ENCODE data around the gene DDX42.
A peak's percentile ranks its signal among the peaks of the same experiment; 100 is the strongest.

The DDX42 gene

GRCh38 chr17:63830278-63830677 is 56.3 kb downstream of the DDX42 start:
- Histone ChIP-seq H3K36me3 (peaks cover 80% of the 10 kb centered on the region), H3K27ac (no peak overlapping the region), H3K9me3 (ENCODE audit: severe bottlenecking) (no peaks in the 10 kb centered on the region), H3K27me3 (ENCODE audit: insufficient read depth, low read depth, severe bottlenecking) (no peaks in the 10 kb centered on the region), H3K4me3 (ENCODE audit: low read depth, low read length) (no peak overlapping the region)
- TF ChIP-seq CTCF (IDR thresholded peaks at IDR 0.05; ENCODE audit: low read depth, low read length) = no peak
- no peak for DNase-seq

GRCh38 chr17:63830904-63831491 is 57.0 kb downstream of the DDX42 start:
- no peak for DNase-seq
- H3K27me3 ChIP-seq (ENCODE audit: insufficient read depth, low read depth, severe bottlenecking) = no peaks in the 10 kb centered on the region
- no peak overlapping the region for H3K27ac ChIP-seq
- no peak for TF ChIP-seq CTCF (IDR thresholded peaks at IDR 0.05; ENCODE audit: low read depth, low read length)
- no peaks in the 10 kb centered on the region for H3K9me3 ChIP-seq (ENCODE audit: severe bottlenecking)
- peaks cover 82% of the 10 kb centered on the region for H3K36me3 ChIP-seq
- no peak overlapping the region for H3K4me3 ChIP-seq (ENCODE audit: low read depth, low read length)

GRCh38 chr17:63831505-63831904 is 57.5 kb downstream of the DDX42 start:
- TF ChIP-seq CTCF (IDR thresholded peaks at IDR 0.05; ENCODE audit: low read depth, low read length) = no peak
- Histone ChIP-seq H3K27ac (no peak overlapping the region), H3K36me3 (peaks cover 85% of the 10 kb centered on the region)

GRCh38 chr17:63832014-63832413 is 58.0 kb downstream of the DDX42 start:
- TF ChIP-seq CTCF (IDR thresholded peaks at IDR 0.05; ENCODE audit: low read depth, low read length) = no peak
- no peak overlapping the region for H3K4me3 ChIP-seq (ENCODE audit: low read depth, low read length)
- no peak for DNase-seq
- H3K36me3 ChIP-seq = peaks cover 90% of the 10 kb centered on the region
- H3K27ac ChIP-seq = peak overlapping the region; percentile 50
- no peaks in the 10 kb centered on the region for H3K27me3 ChIP-seq (ENCODE audit: insufficient read depth, low read depth, severe bottlenecking)
- H3K9me3 ChIP-seq (ENCODE audit: severe bottlenecking) = no peaks in the 10 kb centered on the region

More at GRCh38 chr17:63831505-63831904, 57.5 kb downstream of the DDX42 start:
- Histone ChIP-seq H3K27me3 (ENCODE audit: insufficient read depth, low read depth, severe bottlenecking) (no peaks in the 10 kb centered on the region), H3K4me3 (ENCODE audit: low read depth, low read length) (no peak overlapping the region), H3K9me3 (ENCODE audit: severe bottlenecking) (no peaks in the 10 kb centered on the region)
- DNase-seq = no peak

GRCh38 chr17:63832455-63832854 is 58.5 kb downstream of the DDX42 start:
- peaks cover 92% of the 10 kb centered on the region for H3K36me3 ChIP-seq
- no peak for TF ChIP-seq CTCF (IDR thresholded peaks at IDR 0.05; ENCODE audit: low read depth, low read length)
- no peak overlapping the region for H3K4me3 ChIP-seq (ENCODE audit: low read depth, low read length)
- no peaks in the 10 kb centered on the region for H3K9me3 ChIP-seq (ENCODE audit: severe bottlenecking)
- no peak for DNase-seq
- no peaks in the 10 kb centered on the region for H3K27me3 ChIP-seq (ENCODE audit: insufficient read depth, low read depth, severe bottlenecking)
- peak overlapping the region; percentile 50 for H3K27ac ChIP-seq
